Subcutaneous adipose tissue (tissue), 4 donors: ENCODE results near the gene PTCD1. TPM values are rescaled to one million over a fixed set of nuclear protein-coding genes. Genes with fewer than 3 reads are reported as not detected.

ENCODE experiments used
- CTCF ChIP-seq: fragments of 450-650 bp; IDR thresholded peaks from one replicate; pipeline ENCODE4 v1.5.1; 2016; ENCODE audit warnings: low read depth, mild to moderate bottlenecking, control low read depth, antibody characterized with exemption, moderate library complexity
- total RNA-seq, 4 donors: library from RNA; depleted of rRNA; stranded (reverse); fragments of >200 nt; gene quantifications; one replicate each; pipeline ENCODE4 v1.1.0, GENCODE V29; 2016

PTCD1 gene
- total RNA-seq, 4 donors from 2014 or later: 3.7 to 11.9 (median 5.3) TPM

- no peak for TF ChIP-seq CTCF
These were observed 47.5 kb downstream of the PTCD1 start for GRCh38 chr7:99390941-99391602.

- TF ChIP-seq CTCF: no peak
These were observed 48.8 kb downstream of the PTCD1 start for GRCh38 chr7:99389772-99390171.

GRCh38 chr7:99387912-99388311 is 50.7 kb downstream of the PTCD1 start:
- TF ChIP-seq CTCF: no peak

- TF ChIP-seq CTCF: no peak
These were observed 51.9 kb downstream of the PTCD1 start for GRCh38 chr7:99386584-99387238.

GRCh38 chr7:99385564-99385963 is 53.0 kb downstream of the PTCD1 start:
- no peak for TF ChIP-seq CTCF

GRCh38 chr7:99384523-99384922 is 54.1 kb downstream of the PTCD1 start:
- TF ChIP-seq CTCF: no peak

- no peak for TF ChIP-seq CTCF
These were observed 54.7 kb downstream of the PTCD1 start for GRCh38 chr7:99383791-99384370.
